Measurements from ENCODE around the gene RBM28.

GRCh38 chr7:128380483-128381106 is 36.9 kb upstream of the RBM28 start:
- TF ChIP-seq, protein P1, sequence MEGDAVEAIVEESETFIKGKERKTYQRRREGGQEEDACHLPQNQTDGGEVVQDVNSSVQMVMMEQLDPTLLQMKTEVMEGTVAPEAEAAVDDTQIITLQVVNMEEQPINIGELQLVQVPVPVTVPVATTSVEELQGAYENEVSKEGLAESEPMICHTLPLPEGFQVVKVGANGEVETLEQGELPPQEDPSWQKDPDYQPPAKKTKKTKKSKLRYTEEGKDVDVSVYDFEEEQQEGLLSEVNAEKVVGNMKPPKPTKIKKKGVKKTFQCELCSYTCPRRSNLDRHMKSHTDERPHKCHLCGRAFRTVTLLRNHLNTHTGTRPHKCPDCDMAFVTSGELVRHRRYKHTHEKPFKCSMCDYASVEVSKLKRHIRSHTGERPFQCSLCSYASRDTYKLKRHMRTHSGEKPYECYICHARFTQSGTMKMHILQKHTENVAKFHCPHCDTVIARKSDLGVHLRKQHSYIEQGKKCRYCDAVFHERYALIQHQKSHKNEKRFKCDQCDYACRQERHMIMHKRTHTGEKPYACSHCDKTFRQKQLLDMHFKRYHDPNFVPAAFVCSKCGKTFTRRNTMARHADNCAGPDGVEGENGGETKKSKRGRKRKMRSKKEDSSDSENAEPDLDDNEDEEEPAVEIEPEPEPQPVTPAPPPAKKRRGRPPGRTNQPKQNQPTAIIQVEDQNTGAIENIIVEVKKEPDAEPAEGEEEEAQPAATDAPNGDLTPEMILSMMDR (conservative IDR thresholded peaks at IDR 0.05; ENCODE audit: low read depth, low read length): no peak
- TF ChIP-seq EZH2 (IDR thresholded peaks at IDR 0.05; ENCODE audit: borderline replicate concordance, low read depth, low read length, poor library complexity, severe bottlenecking): no peak

Data from A673 (cell line).